PFSK-1 (cell line): ENCODE measurements around the gene RASGRF2.

Experiments
- POLR2AphosphoS5 ChIP-seq: IDR thresholded peaks from 2 replicates; pipeline ENCODE4 v1.6.1; 2012; ENCODE audit warnings: low read depth, mild to moderate bottlenecking, control low read depth, low read length, moderate library complexity
- SIN3A ChIP-seq: IDR thresholded peaks from 2 replicates; pipeline ENCODE4 v1.6.1; 2012; ENCODE audit warnings: mild to moderate bottlenecking, low read length, moderate library complexity, borderline replicate concordance; ENCODE audit not compliant: insufficient read depth

GRCh38 chr5:80919678-80920196 lies 40.4 kb upstream of the RASGRF2 start:
- TF ChIP-seq POLR2AphosphoS5 (no peak), SIN3A (no peak)
